ENCODE measurements around the gene POP5. TPM values are rescaled to one million over a fixed set of nuclear protein-coding genes. Genes with fewer than 3 reads are reported as not detected.

POP5 gene
- total RNA-seq, 1 experiment from 2014 or later: 43.7 TPM

DNA sequence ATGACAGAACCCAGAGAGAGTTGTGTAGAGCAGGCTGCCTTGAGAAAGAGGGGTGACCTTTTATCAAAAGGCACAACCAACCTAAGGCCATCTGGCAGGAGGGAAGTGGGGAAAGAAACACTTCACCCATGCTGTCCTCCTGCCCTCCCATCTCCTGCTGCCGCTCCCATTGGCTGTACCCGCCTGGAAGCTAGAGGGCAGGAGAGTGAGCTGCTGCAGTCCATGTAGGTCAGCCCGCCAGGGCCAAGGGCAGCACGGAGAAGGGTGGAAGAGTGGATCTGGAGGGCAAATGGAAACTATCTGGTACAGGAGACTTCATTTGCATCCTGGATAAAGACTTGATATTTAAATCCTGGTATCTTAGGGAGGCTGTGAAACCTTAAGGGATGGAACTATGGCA, 47.7 kb upstream of the POP5 start:
- POLR2A ChIA-PET: interaction anchor here (0.7 kb wide), 1 partner anchor 105 kb away, joined by 5 read pairs; no protein-coding TSS in a partner anchor
- in situ Hi-C loops (cut with HindIII; ENCODE audit: low pct_unique_long_range_greater_than_20kb, low sequenced_read_pairs): no loop called here
- DNase-seq (ENCODE audit: low read depth, low spot score) (no peak), ATAC-seq (peak; percentile 75)
- TF ChIP-seq REST (IDR thresholded peaks at IDR 0.05; ENCODE audit: insufficient read depth in 1 of 2, low read depth in 2 of 2, low read length in 1 of 2) (no peak), SIN3A (IDR thresholded peaks at IDR 0.05; ENCODE audit: borderline replicate concordance, insufficient read depth, low read depth, low read length) (no peak)
- TF ChIP-seq, protein P1, sequence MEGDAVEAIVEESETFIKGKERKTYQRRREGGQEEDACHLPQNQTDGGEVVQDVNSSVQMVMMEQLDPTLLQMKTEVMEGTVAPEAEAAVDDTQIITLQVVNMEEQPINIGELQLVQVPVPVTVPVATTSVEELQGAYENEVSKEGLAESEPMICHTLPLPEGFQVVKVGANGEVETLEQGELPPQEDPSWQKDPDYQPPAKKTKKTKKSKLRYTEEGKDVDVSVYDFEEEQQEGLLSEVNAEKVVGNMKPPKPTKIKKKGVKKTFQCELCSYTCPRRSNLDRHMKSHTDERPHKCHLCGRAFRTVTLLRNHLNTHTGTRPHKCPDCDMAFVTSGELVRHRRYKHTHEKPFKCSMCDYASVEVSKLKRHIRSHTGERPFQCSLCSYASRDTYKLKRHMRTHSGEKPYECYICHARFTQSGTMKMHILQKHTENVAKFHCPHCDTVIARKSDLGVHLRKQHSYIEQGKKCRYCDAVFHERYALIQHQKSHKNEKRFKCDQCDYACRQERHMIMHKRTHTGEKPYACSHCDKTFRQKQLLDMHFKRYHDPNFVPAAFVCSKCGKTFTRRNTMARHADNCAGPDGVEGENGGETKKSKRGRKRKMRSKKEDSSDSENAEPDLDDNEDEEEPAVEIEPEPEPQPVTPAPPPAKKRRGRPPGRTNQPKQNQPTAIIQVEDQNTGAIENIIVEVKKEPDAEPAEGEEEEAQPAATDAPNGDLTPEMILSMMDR (IDR thresholded peaks at IDR 0.05): peak; percentile 45
- no peak overlapping the region for H3K4me3 ChIP-seq (ENCODE audit: low read depth in 2 of 2, low read length in 2 of 2)
- H3K4me1 ChIP-seq (ENCODE audit: control insufficient read depth, insufficient read depth, low read length): no peaks in the 10 kb centered on the region
- no peaks in the 10 kb centered on the region for H3K9me3 ChIP-seq (ENCODE audit: control insufficient read depth, insufficient read depth, low read depth, low read length)
- H3K27ac ChIP-seq (ENCODE audit: low read length): no peak overlapping the region
- intact Hi-C loops (cut with micrococcal nuclease; ENCODE audit: unreplicated experiment): no loop called here
- no peaks in the 10 kb centered on the region for H3K36me3 ChIP-seq (ENCODE audit: control insufficient read depth, insufficient read depth, low read length)
- BruUV-seq (replicated peaks): no TSS peak
- no peaks in the 10 kb centered on the region for H3K27me3 ChIP-seq (ENCODE audit: control insufficient read depth, insufficient read depth, low read length)
- CTCF ChIA-PET: interaction anchor here (0.6 to 1.2 kb wide), 2 partner anchors 20 to 44 kb away, joined by 3 to 5 read pairs; no protein-coding TSS in a partner anchor

DNA sequence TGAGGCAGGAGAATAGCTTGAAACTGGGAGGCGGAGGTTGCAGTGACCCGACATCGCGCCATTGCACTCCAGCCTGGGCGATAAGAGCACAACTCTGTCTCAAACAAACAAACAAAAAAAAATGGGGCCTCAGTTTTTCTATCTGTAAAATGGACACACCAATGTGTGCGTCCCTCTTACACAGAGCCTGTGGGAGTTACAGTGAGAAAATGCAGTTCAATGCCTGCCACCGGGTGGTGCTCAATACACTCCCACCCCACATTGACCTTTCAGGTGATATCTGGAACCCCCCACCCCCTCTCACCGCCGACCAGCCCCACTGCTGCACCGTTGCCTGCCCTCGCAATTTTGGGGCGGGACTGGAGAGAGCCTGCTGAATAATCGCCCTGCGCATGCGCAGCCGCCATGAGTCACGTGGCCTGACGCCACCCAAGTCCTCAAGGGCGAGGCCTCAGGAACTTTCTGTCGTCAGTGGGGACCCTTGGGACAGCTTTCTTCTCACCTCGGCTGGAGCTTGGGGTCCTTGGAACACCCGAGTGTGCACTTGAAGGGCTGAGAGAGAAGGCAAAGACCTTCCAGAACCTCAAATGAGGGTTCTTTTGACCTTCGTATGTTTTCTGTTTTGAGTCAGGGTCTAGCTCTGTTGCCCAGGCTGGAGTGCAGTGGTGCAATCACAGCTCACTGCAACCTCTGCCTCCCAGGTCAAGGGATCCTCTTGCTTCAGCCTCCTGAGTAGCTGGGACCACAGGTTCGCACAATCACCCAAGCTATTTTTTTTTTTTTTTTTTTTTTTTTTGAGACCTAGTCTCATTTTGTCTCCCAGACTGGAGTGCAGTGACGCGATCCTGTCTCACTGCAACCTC, 44.6 kb upstream of the POP5 start:
- in situ Hi-C loops (cut with HindIII; ENCODE audit: low pct_unique_long_range_greater_than_20kb, low sequenced_read_pairs): no loop called here
- POLR2A ChIA-PET: interaction anchor here (0.6 kb wide), 1 partner anchor 39 kb away, joined by 3 read pairs; no protein-coding TSS in a partner anchor

More for the DNA sequence above, 44.6 kb upstream of the POP5 start:
- DNase-seq (ENCODE audit: low read depth, low spot score) (no peak), ATAC-seq (peak; percentile 35; the same call in 1 of the 2 replicates)
- H3K27ac ChIP-seq (ENCODE audit: low read length): no peak overlapping the region
- intact Hi-C loops (cut with micrococcal nuclease; ENCODE audit: unreplicated experiment): no loop called here
- H3K4me3 ChIP-seq (ENCODE audit: low read depth in 2 of 2, low read length in 2 of 2): no peak overlapping the region
- H3K4me1 ChIP-seq (ENCODE audit: control insufficient read depth, insufficient read depth, low read length): no peaks in the 10 kb centered on the region
- TF ChIP-seq, protein P1 (IDR thresholded peaks at IDR 0.05): no peak; the same call in 1 of the 2 replicates
- TF ChIP-seq TCF7L2 (IDR thresholded peaks at IDR 0.05; ENCODE audit: low read depth, low read length) (no peak), REST (IDR thresholded peaks at IDR 0.05; ENCODE audit: insufficient read depth in 1 of 2, low read depth in 2 of 2, low read length in 1 of 2) (no peak), SIN3A (IDR thresholded peaks at IDR 0.05; ENCODE audit: borderline replicate concordance, insufficient read depth, low read depth, low read length) (no peak), POLR2AphosphoS5 (IDR thresholded peaks at IDR 0.05; ENCODE audit: low read depth, low read length) (no peak)
- BruUV-seq (replicated peaks): no TSS peak
- H3K9me3 ChIP-seq (ENCODE audit: control insufficient read depth, insufficient read depth, low read depth, low read length): no peaks in the 10 kb centered on the region
- CTCF ChIA-PET: interaction anchor here (0.7 kb wide), 1 partner anchor 151 kb away, joined by 19 read pairs; no protein-coding TSS in a partner anchor
- H3K27me3 ChIP-seq (ENCODE audit: control insufficient read depth, insufficient read depth, low read length): no peaks in the 10 kb centered on the region
- H3K36me3 ChIP-seq (ENCODE audit: control insufficient read depth, insufficient read depth, low read length): no peaks in the 10 kb centered on the region
